HepG2 (cell line): ENCODE results near the gene DNPH1. TPM values are rescaled to one million over a fixed set of nuclear protein-coding genes. Genes with fewer than 3 reads are reported as not detected.

Experiments used
- GZF1 ChIP-seq: sonication (generic); formaldehyde crosslinking; IDR thresholded peaks from 2 replicates; pipeline ENCODE4 v1.5.1; 2020; ENCODE audit warnings: mild to moderate bottlenecking, missing genetic modification reagents
- JDP2 ChIP-seq: sonication (generic); formaldehyde crosslinking; IDR thresholded peaks from 2 replicates; pipeline ENCODE4 v1.8.1; 2022; ENCODE audit warnings: missing genetic modification reagents, borderline replicate concordance
- KDM3A ChIP-seq: IDR thresholded peaks from 2 replicates; pipeline ENCODE4 v1.6.1; 2018; ENCODE audit warnings: low read depth, missing compliant biosample characterization
- MAFG ChIP-seq: sonication (generic); formaldehyde crosslinking; IDR thresholded peaks from 2 replicates; pipeline ENCODE4 v1.5.1; 2020; ENCODE audit warnings: mild to moderate bottlenecking, missing genetic modification reagents
- MIER2 ChIP-seq: IDR thresholded peaks from 2 replicates; pipeline ENCODE4 v1.6.1; 2016; ENCODE audit warnings: missing biosample characterization, missing genetic modification reagents
- NKX3-1 ChIP-seq: sonication (generic); formaldehyde crosslinking; IDR thresholded peaks from 2 replicates; pipeline ENCODE4 v1.5.0; 2020; ENCODE audit warnings: missing genetic modification reagents
- ZKSCAN1 ChIP-seq: fragments of 150-350 bp; IDR thresholded peaks from 2 replicates; pipeline ENCODE4 v1.6.1; 2014; ENCODE audit warnings: low read length
- ZMYM2 ChIP-seq: sonication (generic); formaldehyde crosslinking; IDR thresholded peaks from 2 replicates; pipeline ENCODE4 v1.8.0; 2022; ENCODE audit warnings: mild to moderate bottlenecking, missing genetic modification reagents
- ZNF124 ChIP-seq: sonication (generic); formaldehyde crosslinking; IDR thresholded peaks from 2 replicates; pipeline ENCODE4 v1.4.0; 2020; ENCODE audit warnings: missing genetic modification reagents
- ZNF550 ChIP-seq: sonication (generic); formaldehyde crosslinking; IDR thresholded peaks from 2 replicates; pipeline ENCODE4 v1.4.0; 2020; ENCODE audit warnings: mild to moderate bottlenecking, missing genetic modification reagents, borderline replicate concordance
- ZNF891 ChIP-seq: sonication (generic); formaldehyde crosslinking; IDR thresholded peaks from 2 replicates; pipeline ENCODE4 v1.5.0; 2020; ENCODE audit warnings: mild to moderate bottlenecking, missing genetic modification reagents
- polyA plus RNA-seq, 8 experiments: library from polyadenylated mRNA; depleted of rRNA in 3 of 8; stranded (reverse) in 7 of 8; unstranded in 1 of 8; fragments of >200 nt; fragmentation: Illumina TruSeq in 4 of 8; extraction: Trizol in 4 of 8; gene quantifications; 2 replicates each; pipeline versions ENCODE4 v1.2.1 to v1.2.3, GENCODE V29; 2011 to 2016; ENCODE audit warnings: low read depth in 4 of 8, missing spikeins in 1 of 8, mixed read lengths in 1 of 8; ENCODE audit not compliant: insufficient read depth in 1 of 8
- total RNA-seq, 5 experiments: library from RNA; depleted of rRNA; stranded (reverse); fragments of >200 nt; fragmentation: Illumina TruSeq; extraction: Trizol; gene quantifications; 2 replicates each; pipeline ENCODE4 v1.2.3, GENCODE V29; 2016; ENCODE audit warnings: low read depth in 1 of 5
- TF ChIP-seq, protein P1 (sequence below): sonication (generic); formaldehyde crosslinking; IDR thresholded peaks from 2 replicates; pipeline ENCODE4 v1.5.0; 2020; ENCODE audit warnings: mild to moderate bottlenecking, missing genetic modification reagents, borderline replicate concordance
- TF ChIP-seq, protein P2 (sequence below): sonication (generic); formaldehyde crosslinking; IDR thresholded peaks from 2 replicates; pipeline ENCODE4 v1.4.0; 2020; ENCODE audit warnings: missing genetic modification reagents, borderline replicate concordance
- TF ChIP-seq, protein P3 (sequence below): IDR thresholded peaks from 2 replicates; pipeline ENCODE4 v1.6.1; 2016
- TF ChIP-seq, protein P4 (sequence below): sonication (generic); formaldehyde crosslinking; IDR thresholded peaks from 2 replicates; pipeline ENCODE4 v1.8.0; 2022; ENCODE audit warnings: mild to moderate bottlenecking, missing genetic modification reagents, moderate library complexity
- TF ChIP-seq, protein P5 (sequence below): sonication (generic); formaldehyde crosslinking; IDR thresholded peaks from 2 replicates; pipeline ENCODE4 v1.5.0; 2020; ENCODE audit warnings: mild to moderate bottlenecking, low read depth, missing genetic modification reagents, borderline replicate concordance

Gene DNPH1
- total and polyA plus RNA-seq, 2 of the 13 experiments (the other 11 are each of a cell fraction or from before 2014, with no cell fraction given): 56.5 to 75.1 TPM

DNA sequence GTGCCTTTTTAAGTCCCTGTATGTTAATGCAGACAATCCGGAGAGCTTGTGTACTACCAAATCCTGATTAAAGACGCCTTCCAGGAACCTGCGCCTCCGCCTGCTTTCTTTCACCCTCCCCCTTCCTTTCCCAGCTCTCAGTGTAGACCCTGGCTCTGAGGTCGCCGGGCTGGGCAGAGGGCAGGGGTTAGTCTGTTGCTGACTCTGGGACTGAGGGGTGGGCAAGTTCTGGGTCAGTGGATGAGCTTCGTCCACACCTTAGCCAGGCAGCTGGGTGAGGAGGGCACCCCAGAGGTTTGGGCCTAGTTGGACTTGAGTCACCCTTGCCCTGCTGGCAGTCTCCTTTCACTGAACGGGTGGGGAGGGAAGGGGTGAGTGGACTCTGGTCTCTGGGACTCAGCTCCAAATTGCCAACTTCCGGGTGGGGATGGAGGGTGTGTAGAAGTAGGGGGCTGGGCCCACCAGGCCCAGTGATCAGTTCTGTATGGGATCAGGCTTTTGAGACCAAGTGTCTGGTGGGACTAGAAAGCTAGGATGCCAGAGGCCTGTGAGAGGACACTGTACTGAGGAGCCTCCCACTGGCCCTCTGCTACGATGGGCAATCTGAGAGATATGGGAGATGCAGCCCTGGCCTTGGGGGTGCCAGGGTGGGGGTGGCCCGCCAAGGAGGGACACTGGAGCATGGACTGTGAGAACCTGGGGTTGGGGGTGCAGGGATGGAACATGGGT, 47.5 kb upstream of the DNPH1 start (continued):
- TF ChIP-seq, protein P1, sequence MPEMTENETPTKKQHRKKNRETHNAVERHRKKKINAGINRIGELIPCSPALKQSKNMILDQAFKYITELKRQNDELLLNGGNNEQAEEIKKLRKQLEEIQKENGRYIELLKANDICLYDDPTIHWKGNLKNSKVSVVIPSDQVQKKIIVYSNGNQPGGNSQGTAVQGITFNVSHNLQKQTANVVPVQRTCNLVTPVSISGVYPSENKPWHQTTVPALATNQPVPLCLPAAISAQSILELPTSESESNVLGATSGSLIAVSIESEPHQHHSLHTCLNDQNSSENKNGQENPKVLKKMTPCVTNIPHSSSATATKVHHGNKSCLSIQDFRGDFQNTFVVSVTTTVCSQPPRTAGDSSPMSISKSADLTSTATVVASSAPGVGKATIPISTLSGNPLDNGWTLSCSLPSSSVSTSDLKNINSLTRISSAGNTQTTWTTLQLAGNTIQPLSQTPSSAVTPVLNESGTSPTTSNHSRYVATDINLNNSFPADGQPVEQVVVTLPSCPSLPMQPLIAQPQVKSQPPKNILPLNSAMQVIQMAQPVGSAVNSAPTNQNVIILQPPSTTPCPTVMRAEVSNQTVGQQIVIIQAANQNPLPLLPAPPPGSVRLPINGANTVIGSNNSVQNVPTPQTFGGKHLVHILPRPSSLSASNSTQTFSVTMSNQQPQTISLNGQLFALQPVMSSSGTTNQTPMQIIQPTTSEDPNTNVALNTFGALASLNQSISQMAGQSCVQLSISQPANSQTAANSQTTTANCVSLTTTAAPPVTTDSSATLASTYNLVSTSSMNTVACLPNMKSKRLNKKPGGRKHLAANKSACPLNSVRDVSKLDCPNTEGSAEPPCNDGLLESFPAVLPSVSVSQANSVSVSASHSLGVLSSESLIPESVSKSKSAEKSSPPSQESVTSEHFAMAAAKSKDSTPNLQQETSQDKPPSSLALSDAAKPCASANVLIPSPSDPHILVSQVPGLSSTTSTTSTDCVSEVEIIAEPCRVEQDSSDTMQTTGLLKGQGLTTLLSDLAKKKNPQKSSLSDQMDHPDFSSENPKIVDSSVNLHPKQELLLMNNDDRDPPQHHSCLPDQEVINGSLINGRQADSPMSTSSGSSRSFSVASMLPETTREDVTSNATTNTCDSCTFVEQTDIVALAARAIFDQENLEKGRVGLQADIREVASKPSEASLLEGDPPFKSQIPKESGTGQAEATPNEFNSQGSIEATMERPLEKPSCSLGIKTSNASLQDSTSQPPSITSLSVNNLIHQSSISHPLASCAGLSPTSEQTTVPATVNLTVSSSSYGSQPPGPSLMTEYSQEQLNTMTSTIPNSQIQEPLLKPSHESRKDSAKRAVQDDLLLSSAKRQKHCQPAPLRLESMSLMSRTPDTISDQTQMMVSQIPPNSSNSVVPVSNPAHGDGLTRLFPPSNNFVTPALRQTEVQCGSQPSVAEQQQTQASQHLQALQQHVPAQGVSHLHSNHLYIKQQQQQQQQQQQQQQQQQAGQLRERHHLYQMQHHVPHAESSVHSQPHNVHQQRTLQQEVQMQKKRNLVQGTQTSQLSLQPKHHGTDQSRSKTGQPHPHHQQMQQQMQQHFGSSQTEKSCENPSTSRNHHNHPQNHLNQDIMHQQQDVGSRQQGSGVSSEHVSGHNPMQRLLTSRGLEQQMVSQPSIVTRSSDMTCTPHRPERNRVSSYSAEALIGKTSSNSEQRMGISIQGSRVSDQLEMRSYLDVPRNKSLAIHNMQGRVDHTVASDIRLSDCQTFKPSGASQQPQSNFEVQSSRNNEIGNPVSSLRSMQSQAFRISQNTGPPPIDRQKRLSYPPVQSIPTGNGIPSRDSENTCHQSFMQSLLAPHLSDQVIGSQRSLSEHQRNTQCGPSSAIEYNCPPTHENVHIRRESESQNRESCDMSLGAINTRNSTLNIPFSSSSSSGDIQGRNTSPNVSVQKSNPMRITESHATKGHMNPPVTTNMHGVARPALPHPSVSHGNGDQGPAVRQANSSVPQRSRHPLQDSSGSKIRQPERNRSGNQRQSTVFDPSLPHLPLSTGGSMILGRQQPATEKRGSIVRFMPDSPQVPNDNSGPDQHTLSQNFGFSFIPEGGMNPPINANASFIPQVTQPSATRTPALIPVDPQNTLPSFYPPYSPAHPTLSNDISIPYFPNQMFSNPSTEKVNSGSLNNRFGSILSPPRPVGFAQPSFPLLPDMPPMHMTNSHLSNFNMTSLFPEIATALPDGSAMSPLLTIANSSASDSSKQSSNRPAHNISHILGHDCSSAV (CRISPR knock-in tag): no peak
- TF ChIP-seq NKX3-1 (CRISPR knock-in tag) (no peak), MAFG (CRISPR knock-in tag) (no peak), ZNF550 (CRISPR knock-in tag) (no peak), ZNF124 (CRISPR knock-in tag) (no peak), KDM3A (CRISPR knock-in tag) (no peak), ZNF891 (CRISPR knock-in tag) (no peak), ZMYM2 (CRISPR knock-in tag) (peak; percentile 64; the same call in 1 of the 2 replicates), MIER2 (CRISPR knock-in tag) (no peak), JDP2 (CRISPR knock-in tag) (no peak), ZKSCAN1 (no peak), GZF1 (CRISPR knock-in tag) (0 out of 2 replicates have a peak, but pooled peaks have one; percentile 7)
- TF ChIP-seq, protein P2, sequence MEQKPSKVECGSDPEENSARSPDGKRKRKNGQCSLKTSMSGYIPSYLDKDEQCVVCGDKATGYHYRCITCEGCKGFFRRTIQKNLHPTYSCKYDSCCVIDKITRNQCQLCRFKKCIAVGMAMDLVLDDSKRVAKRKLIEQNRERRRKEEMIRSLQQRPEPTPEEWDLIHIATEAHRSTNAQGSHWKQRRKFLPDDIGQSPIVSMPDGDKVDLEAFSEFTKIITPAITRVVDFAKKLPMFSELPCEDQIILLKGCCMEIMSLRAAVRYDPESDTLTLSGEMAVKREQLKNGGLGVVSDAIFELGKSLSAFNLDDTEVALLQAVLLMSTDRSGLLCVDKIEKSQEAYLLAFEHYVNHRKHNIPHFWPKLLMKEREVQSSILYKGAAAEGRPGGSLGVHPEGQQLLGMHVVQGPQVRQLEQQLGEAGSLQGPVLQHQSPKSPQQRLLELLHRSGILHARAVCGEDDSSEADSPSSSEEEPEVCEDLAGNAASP (CRISPR knock-in tag): peak; percentile 57; the same call in 1 of the 2 replicates
- TF ChIP-seq, protein P3, sequence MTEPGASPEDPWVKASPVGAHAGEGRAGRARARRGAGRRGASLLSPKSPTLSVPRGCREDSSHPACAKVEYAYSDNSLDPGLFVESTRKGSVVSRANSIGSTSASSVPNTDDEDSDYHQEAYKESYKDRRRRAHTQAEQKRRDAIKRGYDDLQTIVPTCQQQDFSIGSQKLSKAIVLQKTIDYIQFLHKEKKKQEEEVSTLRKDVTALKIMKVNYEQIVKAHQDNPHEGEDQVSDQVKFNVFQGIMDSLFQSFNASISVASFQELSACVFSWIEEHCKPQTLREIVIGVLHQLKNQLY (CRISPR knock-in tag): 0 out of 2 replicates have a peak, but pooled peaks have one; percentile 43
- TF ChIP-seq, protein P4, sequence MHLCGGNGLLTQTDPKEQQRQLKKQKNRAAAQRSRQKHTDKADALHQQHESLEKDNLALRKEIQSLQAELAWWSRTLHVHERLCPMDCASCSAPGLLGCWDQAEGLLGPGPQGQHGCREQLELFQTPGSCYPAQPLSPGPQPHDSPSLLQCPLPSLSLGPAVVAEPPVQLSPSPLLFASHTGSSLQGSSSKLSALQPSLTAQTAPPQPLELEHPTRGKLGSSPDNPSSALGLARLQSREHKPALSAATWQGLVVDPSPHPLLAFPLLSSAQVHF (CRISPR knock-in tag): no peak
- TF ChIP-seq, protein P5, sequence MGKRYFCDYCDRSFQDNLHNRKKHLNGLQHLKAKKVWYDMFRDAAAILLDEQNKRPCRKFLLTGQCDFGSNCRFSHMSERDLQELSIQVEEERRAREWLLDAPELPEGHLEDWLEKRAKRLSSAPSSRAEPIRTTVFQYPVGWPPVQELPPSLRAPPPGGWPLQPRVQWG: no peak
